ENCODE measurements around the gene KCNQ5.

The KCNQ5 gene

DNA sequence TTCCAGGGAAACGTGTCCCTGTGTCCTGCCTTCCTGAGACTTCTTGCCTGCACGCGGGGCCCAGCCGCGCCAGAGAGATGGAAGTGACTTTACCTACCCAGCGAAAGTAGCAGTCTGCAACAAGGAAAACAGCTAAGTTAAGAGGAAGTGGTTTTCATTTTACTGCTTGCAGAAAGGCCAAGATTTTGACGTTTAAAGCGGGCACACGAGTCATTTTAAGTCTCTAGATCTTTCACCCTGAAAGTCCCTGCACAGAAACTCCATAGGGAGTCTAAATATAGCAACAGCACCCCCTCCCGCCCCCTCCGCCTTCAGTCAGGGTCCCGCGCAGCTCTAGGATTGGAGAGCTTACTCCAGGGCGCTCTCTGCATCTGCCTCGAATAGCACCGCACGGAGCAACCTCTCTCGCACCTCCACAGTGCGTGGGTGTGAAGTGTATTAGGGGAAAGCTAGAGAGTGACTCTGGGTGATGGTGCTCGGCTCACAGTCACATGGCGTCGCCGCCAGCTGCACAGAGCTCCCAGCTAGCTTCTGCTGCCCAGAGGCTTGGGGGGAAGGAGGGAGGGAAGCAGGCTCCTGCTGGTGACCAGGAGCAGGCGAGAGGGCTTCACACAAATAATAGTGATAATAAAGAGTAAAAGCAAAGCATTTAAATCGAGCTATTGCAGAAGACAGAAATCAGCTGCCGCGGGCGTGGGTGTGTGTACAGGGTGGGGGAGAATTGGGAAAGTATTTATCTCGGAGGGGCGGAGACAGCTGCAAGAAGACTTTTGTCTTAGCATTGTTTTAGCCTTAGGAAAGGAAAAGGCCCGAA lies 1.8 kb upstream of the KCNQ5 start:
- Histone ChIP-seq H3K4me3 (ENCODE audit: low read length in 2 of 2) (peak overlapping the region; percentile 33 to 69), H3K27me3 (ENCODE audit: control insufficient read depth in 2 of 2, insufficient read depth in 2 of 2, low read length in 2 of 2) (peaks cover 11 to 14% of the 10 kb centered on the region in 2 donors), H3K27ac (ENCODE audit: low read depth in 2 of 2, low read length in 2 of 2) (no peak overlapping the region), H3K4me1 (ENCODE audit: control insufficient read depth in 2 of 2, insufficient read depth in 2 of 2, low read length in 2 of 2) (peaks cover 3 to 6% of the 10 kb centered on the region in 2 donors), H3K9me3 (ENCODE audit: control insufficient read depth in 2 of 2, low read length in 2 of 2) (no peaks in the 10 kb centered on the region), H3K9ac (ENCODE audit: low read depth in 1 of 2, low read length in 2 of 2) (no peak overlapping the region), H3K36me3 (ENCODE audit: control insufficient read depth in 2 of 2, insufficient read depth in 2 of 2, low read length in 2 of 2) (no peaks in the 10 kb centered on the region)

DNA sequence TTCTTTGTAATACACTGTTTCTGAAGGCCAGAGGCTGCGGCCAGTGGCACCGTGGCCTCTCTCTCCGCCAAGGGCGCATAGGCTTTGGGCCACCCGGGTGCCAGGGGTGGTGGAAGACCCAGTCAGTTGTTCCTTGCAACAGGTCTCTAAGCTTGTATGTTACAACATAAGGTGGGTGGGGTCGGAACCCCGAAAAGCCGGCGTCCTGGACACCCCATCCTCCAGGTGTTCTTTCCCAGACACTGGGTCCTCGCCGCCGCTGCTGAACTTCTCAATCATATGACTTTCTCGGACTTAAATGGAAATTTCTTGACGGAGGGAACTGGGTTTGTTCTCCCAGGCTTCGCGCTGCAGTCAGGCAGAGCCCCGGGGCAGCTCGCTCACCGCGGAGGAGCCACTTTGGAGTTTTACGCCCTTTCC lies 983 bp upstream of the KCNQ5 start:
- Histone ChIP-seq H3K9ac (ENCODE audit: low read depth in 1 of 2, low read length in 2 of 2) (peak overlapping the region in 1 of 2 donors; percentile 23), H3K36me3 (ENCODE audit: control insufficient read depth in 2 of 2, insufficient read depth in 2 of 2, low read length in 2 of 2) (no peaks in the 10 kb centered on the region), H3K4me1 (ENCODE audit: control insufficient read depth in 2 of 2, insufficient read depth in 2 of 2, low read length in 2 of 2) (peaks cover 3 to 6% of the 10 kb centered on the region in 2 donors), H3K4me3 (ENCODE audit: low read length in 2 of 2) (peak overlapping the region; percentile 53 to 69), H3K9me3 (ENCODE audit: control insufficient read depth in 2 of 2, low read length in 2 of 2) (no peaks in the 10 kb centered on the region), H3K27ac (ENCODE audit: low read depth in 2 of 2, low read length in 2 of 2) (no peak overlapping the region), H3K27me3 (ENCODE audit: control insufficient read depth in 2 of 2, insufficient read depth in 2 of 2, low read length in 2 of 2) (peaks cover 11 to 14% of the 10 kb centered on the region in 2 donors)

DNA sequence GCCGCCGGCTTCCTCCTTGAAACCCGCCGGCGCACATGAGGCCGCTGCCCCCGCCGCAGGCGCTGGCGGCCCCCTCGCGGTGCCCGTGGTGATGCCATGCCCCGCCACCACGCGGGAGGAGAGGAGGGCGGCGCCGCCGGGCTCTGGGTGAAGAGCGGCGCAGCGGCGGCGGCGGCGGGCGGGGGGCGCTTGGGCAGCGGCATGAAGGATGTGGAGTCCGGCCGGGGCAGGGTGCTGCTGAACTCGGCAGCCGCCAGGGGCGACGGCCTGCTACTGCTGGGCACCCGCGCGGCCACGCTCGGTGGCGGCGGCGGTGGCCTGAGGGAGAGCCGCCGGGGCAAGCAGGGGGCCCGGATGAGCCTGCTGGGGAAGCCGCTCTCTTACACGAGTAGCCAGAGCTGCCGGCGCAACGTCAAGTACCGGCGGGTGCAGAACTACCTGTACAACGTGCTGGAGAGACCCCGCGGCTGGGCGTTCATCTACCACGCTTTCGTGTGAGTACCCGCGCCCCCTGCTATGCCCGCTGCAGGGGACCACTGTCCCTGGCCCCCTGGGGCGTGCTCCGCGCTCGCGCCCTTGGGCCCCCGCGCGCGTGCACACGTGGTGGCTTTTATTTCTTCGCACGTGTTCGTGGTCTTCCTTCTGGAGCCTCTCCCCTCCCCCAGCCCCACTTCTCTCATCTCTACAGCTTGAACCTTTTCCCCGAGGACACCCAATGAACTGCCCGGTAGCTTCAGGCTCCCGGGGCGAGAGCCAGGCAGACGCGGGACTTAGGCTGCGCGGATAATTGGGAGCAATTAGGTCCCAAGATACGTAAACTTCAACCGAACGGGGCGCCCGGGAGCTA lies 453 bp downstream of the KCNQ5 start:
- H3K9ac ChIP-seq (ENCODE audit: low read depth in 1 of 2, low read length in 2 of 2), result peak overlapping the region in 1 of 2 donors; percentile 2
- peak overlapping the region; percentile 50 to 69 for H3K4me3 ChIP-seq (ENCODE audit: low read length in 2 of 2)
- H3K27ac ChIP-seq (ENCODE audit: low read depth in 2 of 2, low read length in 2 of 2), result no peak overlapping the region

DNA sequence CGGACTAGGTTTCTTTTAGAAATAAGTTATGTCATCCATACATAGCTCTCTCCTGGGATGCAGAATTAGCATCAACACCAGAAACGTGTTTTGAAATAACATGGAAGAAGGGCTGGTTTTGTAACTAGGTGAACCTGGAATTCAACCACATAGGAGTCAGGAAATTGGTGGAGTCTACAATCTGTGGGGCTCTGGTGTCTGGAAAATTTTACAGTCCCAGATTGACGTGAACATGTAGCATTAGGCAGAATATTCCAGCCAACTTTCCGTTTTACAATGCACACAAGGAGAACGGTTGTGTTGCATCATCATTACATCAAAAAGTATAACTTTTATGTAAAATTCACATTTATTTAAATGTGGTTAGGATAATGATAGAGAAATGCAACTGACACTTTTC lies 1.9 kb downstream of the KCNQ5 start:
- Histone ChIP-seq H3K4me1 (ENCODE audit: control insufficient read depth in 2 of 2, insufficient read depth in 2 of 2, low read length in 2 of 2) (peaks cover 3 to 6% of the 10 kb centered on the region in 2 donors), H3K9ac (ENCODE audit: low read depth in 1 of 2, low read length in 2 of 2) (no peak overlapping the region), H3K27me3 (ENCODE audit: control insufficient read depth in 2 of 2, insufficient read depth in 2 of 2, low read length in 2 of 2) (peaks cover 11 to 14% of the 10 kb centered on the region in 2 donors), H3K9me3 (ENCODE audit: control insufficient read depth in 2 of 2, low read length in 2 of 2) (no peaks in the 10 kb centered on the region), H3K27ac (ENCODE audit: low read depth in 2 of 2, low read length in 2 of 2) (no peak overlapping the region), H3K36me3 (ENCODE audit: control insufficient read depth in 2 of 2, insufficient read depth in 2 of 2, low read length in 2 of 2) (no peaks in the 10 kb centered on the region), H3K4me3 (ENCODE audit: low read length in 2 of 2) (no peak overlapping the region)

More for the DNA sequence above, 453 bp downstream of the KCNQ5 start:
- H3K36me3 ChIP-seq (ENCODE audit: control insufficient read depth in 2 of 2, insufficient read depth in 2 of 2, low read length in 2 of 2), result no peaks in the 10 kb centered on the region
- H3K4me1 ChIP-seq (ENCODE audit: control insufficient read depth in 2 of 2, insufficient read depth in 2 of 2, low read length in 2 of 2), result peaks cover 3 to 6% of the 10 kb centered on the region in 2 donors
- peaks cover 11 to 14% of the 10 kb centered on the region in 2 donors for H3K27me3 ChIP-seq (ENCODE audit: control insufficient read depth in 2 of 2, insufficient read depth in 2 of 2, low read length in 2 of 2)
- no peaks in the 10 kb centered on the region for H3K9me3 ChIP-seq (ENCODE audit: control insufficient read depth in 2 of 2, low read length in 2 of 2)

- Histone ChIP-seq H3K9ac (ENCODE audit: low read depth in 1 of 2, low read length in 2 of 2) (no peak overlapping the region), H3K9me3 (ENCODE audit: control insufficient read depth in 2 of 2, low read length in 2 of 2) (no peaks in the 10 kb centered on the region), H3K27me3 (ENCODE audit: control insufficient read depth in 2 of 2, insufficient read depth in 2 of 2, low read length in 2 of 2) (peaks cover 11 to 14% of the 10 kb centered on the region in 2 donors), H3K4me3 (ENCODE audit: low read length in 2 of 2) (no peak overlapping the region), H3K27ac (ENCODE audit: low read depth in 2 of 2, low read length in 2 of 2) (no peak overlapping the region), H3K36me3 (ENCODE audit: control insufficient read depth in 2 of 2, insufficient read depth in 2 of 2, low read length in 2 of 2) (no peaks in the 10 kb centered on the region), H3K4me1 (ENCODE audit: control insufficient read depth in 2 of 2, insufficient read depth in 2 of 2, low read length in 2 of 2) (peaks cover 2 to 6% of the 10 kb centered on the region in 2 donors)
Measured at GRCh38 chr6:72624557-72625160, 2.8 kb downstream of the KCNQ5 start.

DNA sequence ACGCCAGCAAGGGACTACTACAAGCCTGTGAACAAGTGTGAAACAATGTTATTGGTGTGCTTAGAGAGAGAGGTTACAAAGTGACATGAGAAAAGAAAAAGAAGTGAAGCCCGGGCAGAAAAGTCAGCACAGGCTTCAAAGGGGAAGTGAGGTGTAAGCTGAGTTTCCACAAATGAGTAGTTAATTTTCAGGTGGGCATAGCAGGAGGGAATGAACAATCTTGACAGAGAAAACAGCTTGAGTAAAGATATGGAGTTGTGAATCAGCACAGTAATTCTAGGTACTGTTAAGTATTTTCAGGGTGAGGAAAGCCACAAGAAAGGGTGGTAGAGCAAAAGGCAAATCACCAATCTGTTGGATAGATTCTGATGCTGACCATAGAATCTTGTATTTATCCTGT lies 4.3 kb downstream of the KCNQ5 start:
- no peaks in the 10 kb centered on the region for H3K36me3 ChIP-seq (ENCODE audit: control insufficient read depth in 2 of 2, insufficient read depth in 2 of 2, low read length in 2 of 2)
- H3K4me1 ChIP-seq (ENCODE audit: control insufficient read depth in 2 of 2, insufficient read depth in 2 of 2, low read length in 2 of 2), result no peaks in the 10 kb centered on the region
- H3K27me3 ChIP-seq (ENCODE audit: control insufficient read depth in 2 of 2, insufficient read depth in 2 of 2, low read length in 2 of 2), result peaks cover 11 to 13% of the 10 kb centered on the region in 2 donors
- H3K9ac ChIP-seq (ENCODE audit: low read depth in 1 of 2, low read length in 2 of 2), result no peak overlapping the region
- no peaks in the 10 kb centered on the region for H3K9me3 ChIP-seq (ENCODE audit: control insufficient read depth in 2 of 2, low read length in 2 of 2)
- H3K4me3 ChIP-seq (ENCODE audit: low read length in 2 of 2), result no peak overlapping the region
- H3K27ac ChIP-seq (ENCODE audit: low read depth in 2 of 2, low read length in 2 of 2), result no peak overlapping the region

DNA sequence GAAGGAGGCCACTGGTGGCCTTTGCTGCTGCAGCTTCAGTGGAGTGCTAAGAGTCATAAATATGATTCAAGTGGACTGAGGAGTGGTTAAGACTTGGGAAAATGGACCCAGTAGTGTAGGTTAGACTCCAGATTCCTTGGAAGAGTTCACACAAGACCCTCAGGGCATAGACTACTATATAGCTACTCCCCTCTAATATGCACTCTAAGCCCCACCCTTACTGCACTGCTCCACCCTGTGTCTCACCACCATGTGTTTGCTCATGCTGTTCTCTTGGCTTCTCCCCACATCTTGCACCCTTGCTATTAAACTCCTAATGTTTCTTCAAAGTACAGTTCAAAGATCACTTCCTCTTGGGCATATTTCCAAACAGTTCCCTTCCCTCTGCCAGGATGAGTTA lies 5.7 kb downstream of the KCNQ5 start:
- Histone ChIP-seq H3K27ac (ENCODE audit: low read depth in 2 of 2, low read length in 2 of 2) (no peak overlapping the region), H3K36me3 (ENCODE audit: control insufficient read depth in 2 of 2, insufficient read depth in 2 of 2, low read length in 2 of 2) (no peaks in the 10 kb centered on the region), H3K9ac (ENCODE audit: low read depth in 1 of 2, low read length in 2 of 2) (no peak overlapping the region), H3K9me3 (ENCODE audit: control insufficient read depth in 2 of 2, low read length in 2 of 2) (no peaks in the 10 kb centered on the region), H3K4me3 (ENCODE audit: low read length in 2 of 2) (no peak overlapping the region), H3K27me3 (ENCODE audit: control insufficient read depth in 2 of 2, insufficient read depth in 2 of 2, low read length in 2 of 2) (peaks cover 8 to 10% of the 10 kb centered on the region in 2 donors), H3K4me1 (ENCODE audit: control insufficient read depth in 2 of 2, insufficient read depth in 2 of 2, low read length in 2 of 2) (no peaks in the 10 kb centered on the region)

DNA sequence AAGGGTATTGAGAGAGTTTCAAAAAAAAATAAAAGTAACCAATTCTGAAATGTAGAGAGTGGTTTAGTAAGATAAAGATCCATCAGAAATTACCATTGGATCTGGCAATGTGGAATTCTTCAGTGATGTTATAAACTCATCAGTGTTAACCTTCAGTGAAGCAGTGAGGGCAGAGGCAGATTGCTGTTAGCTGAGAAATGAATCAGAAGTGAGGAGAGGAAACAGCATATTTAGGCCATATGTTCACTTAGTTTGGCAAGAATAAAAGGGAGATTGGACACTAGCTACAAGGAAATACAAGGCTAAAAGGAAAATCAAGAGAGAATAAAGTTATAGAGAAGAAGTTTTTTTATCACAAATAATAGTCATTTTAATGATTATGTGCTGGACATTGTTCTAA lies 9.6 kb downstream of the KCNQ5 start:
- no peaks in the 10 kb centered on the region for H3K4me1 ChIP-seq (ENCODE audit: control insufficient read depth in 2 of 2, insufficient read depth in 2 of 2, low read length in 2 of 2)
- H3K27ac ChIP-seq (ENCODE audit: low read depth in 2 of 2, low read length in 2 of 2), result no peak overlapping the region
- H3K36me3 ChIP-seq (ENCODE audit: control insufficient read depth in 2 of 2, insufficient read depth in 2 of 2, low read length in 2 of 2), result no peaks in the 10 kb centered on the region
- no peaks in the 10 kb centered on the region for H3K27me3 ChIP-seq (ENCODE audit: control insufficient read depth in 2 of 2, insufficient read depth in 2 of 2, low read length in 2 of 2)
- no peak overlapping the region for H3K4me3 ChIP-seq (ENCODE audit: low read length in 2 of 2)
- no peak overlapping the region for H3K9ac ChIP-seq (ENCODE audit: low read depth in 1 of 2, low read length in 2 of 2)
- no peaks in the 10 kb centered on the region for H3K9me3 ChIP-seq (ENCODE audit: control insufficient read depth in 2 of 2, low read length in 2 of 2)

DNA sequence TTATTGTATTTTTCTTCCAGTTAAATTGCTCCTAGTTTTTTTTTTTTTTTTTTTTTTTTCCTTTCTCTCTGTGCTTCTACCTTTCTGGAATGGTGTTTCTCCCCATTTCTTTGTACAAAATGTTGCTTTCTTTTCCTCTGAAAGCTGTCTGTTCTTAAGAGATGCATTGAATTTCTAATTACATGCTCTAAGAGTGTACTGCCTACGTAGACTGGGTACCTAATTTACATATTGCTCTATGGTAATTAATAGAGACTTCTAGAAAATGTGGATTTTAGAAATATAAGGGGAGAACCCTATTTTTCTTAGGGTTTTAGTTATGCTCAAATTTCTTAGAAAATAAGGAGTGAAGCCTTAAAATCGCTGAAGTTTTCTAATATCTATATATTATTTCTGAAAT lies 13.8 kb downstream of the KCNQ5 start:
- Histone ChIP-seq H3K9me3 (ENCODE audit: control insufficient read depth in 2 of 2, low read length in 2 of 2) (no peaks in the 10 kb centered on the region), H3K27me3 (ENCODE audit: control insufficient read depth in 2 of 2, insufficient read depth in 2 of 2, low read length in 2 of 2) (no peaks in the 10 kb centered on the region), H3K4me1 (ENCODE audit: control insufficient read depth in 2 of 2, insufficient read depth in 2 of 2, low read length in 2 of 2) (no peaks in the 10 kb centered on the region), H3K36me3 (ENCODE audit: control insufficient read depth in 2 of 2, insufficient read depth in 2 of 2, low read length in 2 of 2) (no peaks in the 10 kb centered on the region), H3K9ac (ENCODE audit: low read depth in 1 of 2, low read length in 2 of 2) (no peak overlapping the region), H3K27ac (ENCODE audit: low read depth in 2 of 2, low read length in 2 of 2) (no peak overlapping the region), H3K4me3 (ENCODE audit: low read length in 2 of 2) (no peak overlapping the region)

GRCh38 chr6:72636215-72636614 lies 14.4 kb downstream of the KCNQ5 start:
- no peaks in the 10 kb centered on the region for H3K36me3 ChIP-seq (ENCODE audit: control insufficient read depth in 2 of 2, insufficient read depth in 2 of 2, low read length in 2 of 2)
- no peaks in the 10 kb centered on the region for H3K27me3 ChIP-seq (ENCODE audit: control insufficient read depth in 2 of 2, insufficient read depth in 2 of 2, low read length in 2 of 2)
- no peak overlapping the region for H3K27ac ChIP-seq (ENCODE audit: low read depth in 2 of 2, low read length in 2 of 2)
- H3K4me3 ChIP-seq (ENCODE audit: low read length in 2 of 2), result no peak overlapping the region
- H3K9me3 ChIP-seq (ENCODE audit: control insufficient read depth in 2 of 2, low read length in 2 of 2), result no peaks in the 10 kb centered on the region
- H3K9ac ChIP-seq (ENCODE audit: low read depth in 1 of 2, low read length in 2 of 2), result no peak overlapping the region
- H3K4me1 ChIP-seq (ENCODE audit: control insufficient read depth in 2 of 2, insufficient read depth in 2 of 2, low read length in 2 of 2), result no peaks in the 10 kb centered on the region
